Coronary artery (tissue), 2 donors: ENCODE measurements around the gene CEP57.

Source experiments
- DNase-seq: peaks from one replicate; pipeline ENCODE4 v3.0.0-alpha.2; 2017; ENCODE audit warnings: low spot score
- H3K27ac ChIP-seq, 2 donors: fragments of 200-600 bp; sonication (generic); one replicate each; pipeline ENCODE4 v1.5.1; 2016 to 2019
- H3K4me3 ChIP-seq: fragments of 200-600 bp; sonication (generic); 2 replicates; pipeline ENCODE4 v1.5.1; 2016; ENCODE audit warnings: mild to moderate bottlenecking, moderate library complexity
- CTCF ChIP-seq: fragments of 200-600 bp; sonication (generic); IDR thresholded peaks from one replicate; pipeline ENCODE4 v1.5.1; 2019; ENCODE audit warnings: antibody characterized with exemption

Gene CEP57

DNA sequence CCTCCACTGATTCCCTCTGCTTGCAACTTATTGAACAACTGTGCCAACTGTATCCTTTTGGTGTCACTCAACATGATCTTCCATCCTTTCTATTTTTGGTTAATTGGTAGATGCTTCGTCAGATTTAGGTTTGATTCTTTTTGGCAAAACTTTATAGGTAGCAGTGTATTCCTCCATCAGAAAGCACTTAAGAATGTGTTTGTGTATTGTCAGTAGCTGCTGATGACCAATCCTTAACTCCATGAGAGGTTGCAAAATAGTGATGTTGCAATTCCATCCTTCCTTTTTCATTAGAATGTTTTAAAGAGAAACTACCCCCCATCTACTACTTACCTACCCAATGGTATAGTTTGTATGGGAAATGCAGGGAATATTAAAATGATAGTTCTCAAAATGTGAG, 22.8 kb upstream of the CEP57 start:
- no peak overlapping the region for H3K27ac ChIP-seq
- no peak overlapping the region for H3K4me3 ChIP-seq
- no peak for DNase-seq
- no peak for TF ChIP-seq CTCF

GRCh38 chr11:95768521-95768920, 21.8 kb upstream of the CEP57 start:
- no peak for DNase-seq
- H3K4me3 ChIP-seq: no peak overlapping the region
- H3K27ac ChIP-seq: no peak overlapping the region
- TF ChIP-seq CTCF: no peak

DNA sequence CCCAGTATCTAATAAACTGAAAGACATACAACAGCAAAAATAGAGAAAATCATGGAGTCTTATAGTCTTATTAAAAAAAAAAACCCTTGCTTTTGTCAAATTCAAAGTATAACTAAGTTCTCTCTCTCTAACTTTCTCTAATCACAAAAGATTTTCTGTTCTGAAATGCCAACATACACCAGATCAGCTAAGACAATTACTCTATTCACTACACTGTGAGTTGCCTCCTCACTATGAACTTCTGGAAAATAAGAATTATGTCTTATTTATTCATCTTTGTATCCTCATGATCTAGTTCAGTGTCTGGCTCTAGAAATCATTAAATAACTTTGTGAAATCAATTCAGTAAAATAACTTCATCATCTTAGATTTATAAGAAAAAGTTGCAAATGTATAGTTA, 13.4 kb upstream of the CEP57 start:
- H3K27ac ChIP-seq: no peak overlapping the region
- DNase-seq: no peak
- H3K4me3 ChIP-seq: no peak overlapping the region
- TF ChIP-seq CTCF: no peak

- no peak overlapping the region for H3K4me3 ChIP-seq
- no peak for DNase-seq
- no peak for TF ChIP-seq CTCF
- H3K27ac ChIP-seq: no peak overlapping the region
Observed at GRCh38 chr11:95778699-95779098, 11.6 kb upstream of the CEP57 start.

DNA sequence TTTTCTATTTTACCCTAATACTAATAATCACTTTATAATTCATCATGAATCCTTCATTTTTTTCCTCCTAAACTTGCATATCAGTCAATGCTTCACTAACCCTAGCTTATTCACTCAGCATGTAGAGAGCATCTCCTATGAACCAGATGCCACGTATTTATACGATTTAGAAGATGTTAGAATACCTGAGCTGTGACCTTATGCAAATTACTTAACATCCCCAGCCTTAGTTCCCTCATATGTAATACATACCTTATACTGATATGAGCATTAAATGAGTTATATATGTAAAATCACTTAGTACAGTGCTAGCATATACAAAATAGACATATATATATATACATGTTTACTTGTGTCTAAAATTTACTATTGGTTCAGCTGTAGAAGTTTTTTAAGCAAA, 9.8 kb upstream of the CEP57 start:
- Histone ChIP-seq H3K27ac (no peak overlapping the region), H3K4me3 (no peak overlapping the region)
- DNase-seq: no peak
- TF ChIP-seq CTCF: no peak

- TF ChIP-seq CTCF: no peak
- Histone ChIP-seq H3K4me3 (peak overlapping the region; percentile 89), H3K27ac (peak overlapping the region; percentile 98 to 99)
- DNase-seq: no peak
Observed at GRCh38 chr11:95788921-95789505, 1.3 kb upstream of the CEP57 start.

- Histone ChIP-seq H3K4me3 (peak within 1 kb of the TSS; percentile 89), H3K27ac (peak within 1 kb of the TSS; percentile 98 to 99)
- peak; percentile 98 for DNase-seq
- TF ChIP-seq CTCF: no peak
Observed at GRCh38 chr11:95789506-95790122, 684 bp upstream of the CEP57 start, which contains the start of gene FAM76B. Gene FAM76B, minus strand, starts transcription at chr11:95789782. Its CDS starts 304 bp downstream, at chr11:95789478.
